K562 (cell line): ENCODE measurements around the gene KIF14. TPM values are rescaled to one million over a fixed set of nuclear protein-coding genes. Genes with fewer than 3 reads are reported as not detected.
A peak's percentile ranks its signal among the peaks of the same experiment; 100 is the strongest.

Experiments used
- CEBPG ChIP-seq, 3 experiments: fragments of 200-800 bp in 1 of 3; sonication (Bioruptor generic) in 1 of 3; sonication (generic) in 1 of 3; formaldehyde crosslinking in 1 of 3; IDR thresholded peaks in 2 of 3; conservative IDR thresholded peaks in 1 of 3; 2 replicates each; pipeline versions ENCODE4 v1.6.1 to v1.8.0; 2016 to 2022; ENCODE audit warnings: missing compliant biosample characterization in 2 of 3, missing genetic modification characterization in 2 of 3, mild to moderate bottlenecking in 1 of 3, missing genetic modification reagents in 1 of 3
- CUX1 ChIP-seq: fragments of 200-800 bp; sonication (Bioruptor generic); IDR thresholded peaks from 2 replicates; pipeline ENCODE4 v1.6.1; 2016; ENCODE audit warnings: missing genetic modification characterization, missing compliant biosample characterization
- MAFF ChIP-seq: IDR thresholded peaks from 2 replicates; pipeline ENCODE4 v1.6.1; 2012; ENCODE audit warnings: low read length, improper control_type of control experiment
- POLR2AphosphoS2 ChIP-seq: IDR thresholded peaks from 2 replicates; pipeline ENCODE4 v1.6.1; 2012; ENCODE audit warnings: low read length, improper control_type of control experiment
- RAD21 ChIP-seq, 2 experiments: fragments of 250-450 bp in 1 of 2; fragments of 450-650 bp in 1 of 2; sonication (Bioruptor Pico) in 1 of 2; formaldehyde crosslinking in 1 of 2; IDR thresholded peaks in 1 of 2; conservative IDR thresholded peaks in 1 of 2; 2 replicates each; pipeline versions ENCODE4 v1.4.0 to v1.8.0; 2020 to 2022; ENCODE audit warnings: mild to moderate bottlenecking in 2 of 2, moderate library complexity in 1 of 2
- RBM34 ChIP-seq: fragments of 200-400 bp; formaldehyde crosslinking; IDR thresholded peaks from 2 replicates; pipeline ENCODE4 v1.6.1; 2018; ENCODE audit warnings: low read length, borderline replicate concordance; ENCODE audit not compliant: insufficient read depth
- RUNX1 ChIP-seq: sonication (generic); IDR thresholded peaks from 2 replicates; pipeline ENCODE4 v1.6.1; 2016; ENCODE audit warnings: antibody characterized with exemption, low read depth
- SIN3B ChIP-seq: fragments of 450-650 bp; IDR thresholded peaks from 2 replicates; pipeline ENCODE4 v1.6.1; 2017; ENCODE audit warnings: low read depth, mild to moderate bottlenecking, moderate library complexity
- SIX5 ChIP-seq, 2 experiments: IDR thresholded peaks; 2 replicates each; pipeline ENCODE4 v1.6.1; 2011; ENCODE audit warnings: low read length in 2 of 2, borderline replicate concordance in 1 of 2, low read depth in 1 of 2, mild to moderate bottlenecking in 1 of 2, moderate library complexity in 1 of 2; ENCODE audit not compliant: insufficient read depth in 1 of 2
- SP1 ChIP-seq: sonication (generic); formaldehyde crosslinking; IDR thresholded peaks from 2 replicates; pipeline ENCODE4 v1.8.1; 2022; ENCODE audit warnings: mild to moderate bottlenecking, missing genetic modification reagents
- STAG1 ChIP-seq: sonication (generic); formaldehyde crosslinking; IDR thresholded peaks from 2 replicates; pipeline ENCODE4 v1.5.0; 2020; ENCODE audit warnings: missing genetic modification reagents, borderline replicate concordance
- TAF7 ChIP-seq: fragments of 450-650 bp; IDR thresholded peaks from 2 replicates; pipeline ENCODE4 v1.6.1; 2016; ENCODE audit warnings: missing genetic modification characterization, missing compliant biosample characterization
- ZMIZ1 ChIP-seq, 2 experiments: fragments of 150-350 bp in 1 of 2; IDR thresholded peaks; 2 replicates each; pipeline ENCODE4 v1.6.1; 2012 to 2016; ENCODE audit warnings: low read depth in 2 of 2, low read length in 2 of 2, mild to moderate bottlenecking in 1 of 2, moderate library complexity in 1 of 2
- ZNF263 ChIP-seq: sonication (generic); formaldehyde crosslinking; IDR thresholded peaks from 2 replicates; pipeline ENCODE4 v1.8.0; 2022; ENCODE audit warnings: mild to moderate bottlenecking, missing genetic modification reagents, borderline replicate concordance
- polyA plus RNA-seq, 8 experiments: library from polyadenylated mRNA; depleted of rRNA in 4 of 8; stranded (reverse) in 5 of 8; unstranded in 3 of 8; fragments of >200 nt; fragmentation: Nextera tagmentation in 2 of 8; fragmentation: Illumina TruSeq in 1 of 8; extraction: Ambion mirVana in 2 of 8; extraction: Trizol in 1 of 8; gene quantifications; 2 replicates each; pipeline versions ENCODE4 v1.2.1 to v1.2.3, GENCODE V29; 2011 to 2014; ENCODE audit warnings: inconsistent platforms in 1 of 8, missing spikeins in 1 of 8
- total RNA-seq, 7 experiments: library from RNA; depleted of rRNA in 6 of 7; stranded (reverse); fragments of >200 nt in 6 of 7; fragmentation: Illumina TruSeq in 2 of 7; extraction: Trizol in 2 of 7; gene quantifications; 2 replicates each; pipeline versions ENCODE4 v1.2.1 to v1.2.3, GENCODE V29; 2011 to 2021; ENCODE audit warnings: low replicate concordance in 1 of 7

Gene KIF14
- total and polyA plus RNA-seq, 9 of the 15 experiments (the other 6 are each of a cell fraction or from before 2014, with no cell fraction given): 11.5 to 47.4 (median 29.0) TPM

DNA sequence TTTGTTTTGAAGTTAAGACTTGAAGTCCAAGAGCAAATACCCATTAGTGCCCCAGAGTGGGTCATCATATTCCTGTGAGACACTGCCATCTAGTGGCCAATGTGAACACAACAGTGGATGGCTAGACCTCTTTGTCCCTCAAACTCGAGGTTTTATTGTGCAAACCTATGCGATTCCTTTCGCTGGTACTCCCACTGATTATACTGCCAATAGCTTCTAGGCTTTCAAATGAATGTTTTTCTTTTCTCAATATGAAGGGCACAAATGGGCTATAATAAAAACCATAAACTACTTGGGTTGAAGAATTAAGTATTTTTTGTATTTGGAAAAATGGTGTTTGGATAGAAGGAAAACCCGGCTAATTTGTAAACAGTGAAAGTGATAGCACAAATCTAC lies 110.3 kb downstream of the KIF14 start (continued):
- TF ChIP-seq CUX1 (CRISPR knock-in tag) (no peak), RUNX1 (no peak), SIX5 (IDR thresholded peaks at IDR 0.05; ENCODE audit: borderline replicate concordance in 1 of 2, insufficient read depth in 1 of 2, low read depth in 1 of 2, low read length in 2 of 2) (no peak), RBM34 (no peak), TAF7 (no peak), MAFF (no peak), ZMIZ1 (IDR thresholded peaks at IDR 0.05; ENCODE audit: low read depth in 2 of 2, low read length in 2 of 2) (no peak), ZNF263 (no peak), RAD21 (CRISPR knock-in tag; conservative IDR thresholded peaks at IDR 0.05 in 1 of 2, IDR thresholded peaks at IDR 0.05 in 1 of 2) (peak; percentile 94 to 95), SP1 (no peak), SIN3B (no peak), CEBPG (CRISPR knock-in tag; IDR thresholded peaks at IDR 0.05) (no peak), CEBPG (tag; conservative IDR thresholded peaks at IDR 0.05 in 1 of 2, IDR thresholded peaks at IDR 0.05 in 1 of 2) (peak in 1 of 2 experiments; percentile 22; a peak in 1 of 4 replicates), POLR2AphosphoS2 (no peak), STAG1 (no peak; the same call in 1 of the 2 replicates)
